ENCODE data around the gene KCNG1.

The KCNG1 gene

DNA sequence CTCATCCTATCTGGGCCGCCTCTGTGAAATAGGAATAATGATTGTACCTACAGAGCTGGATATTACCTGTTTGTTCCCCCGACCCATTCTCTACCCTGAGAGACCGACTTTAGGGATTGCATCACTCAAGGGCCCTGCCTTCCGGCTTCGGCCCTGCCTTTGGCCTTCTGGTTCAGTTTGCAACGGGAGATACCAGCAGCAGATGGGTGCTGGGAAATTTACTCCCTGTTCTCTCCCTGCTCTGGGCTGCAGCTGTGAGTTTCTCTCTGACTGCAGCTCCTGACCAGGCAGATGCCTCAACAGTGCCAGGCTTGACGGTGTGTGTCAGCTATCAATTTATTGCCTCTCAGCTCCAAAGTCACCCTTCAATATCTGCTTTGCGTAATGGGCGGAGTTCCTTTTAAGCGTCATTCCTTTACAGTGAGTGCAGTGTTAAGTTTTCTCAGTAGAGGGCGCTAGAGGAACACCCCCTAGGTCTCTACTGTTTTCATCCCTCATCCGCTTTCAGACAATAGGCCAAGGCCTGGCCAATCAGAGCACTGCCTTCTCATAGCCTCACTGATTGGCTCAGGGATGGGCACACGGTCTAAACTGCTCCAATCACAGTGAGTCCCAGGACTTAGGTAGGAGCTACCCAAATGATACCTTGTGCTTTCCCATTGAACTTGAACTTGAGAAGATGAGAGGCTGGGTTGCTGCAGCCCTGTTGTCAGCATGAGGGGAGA is 30.0 kb downstream of the KCNG1 start:
- no peaks in the 10 kb centered on the region for H3K9me3 ChIP-seq (ENCODE audit: low read length)
- no peak overlapping the region for H2AFZ ChIP-seq (ENCODE audit: low read length)
- no peaks in the 10 kb centered on the region for H3K4me1 ChIP-seq (ENCODE audit: insufficient read depth, low read length, severe bottlenecking)
- no peak for TF ChIP-seq EZH2 (IDR thresholded peaks at IDR 0.05; ENCODE audit: borderline replicate concordance, low read length)
- TF ChIP-seq, protein P1, sequence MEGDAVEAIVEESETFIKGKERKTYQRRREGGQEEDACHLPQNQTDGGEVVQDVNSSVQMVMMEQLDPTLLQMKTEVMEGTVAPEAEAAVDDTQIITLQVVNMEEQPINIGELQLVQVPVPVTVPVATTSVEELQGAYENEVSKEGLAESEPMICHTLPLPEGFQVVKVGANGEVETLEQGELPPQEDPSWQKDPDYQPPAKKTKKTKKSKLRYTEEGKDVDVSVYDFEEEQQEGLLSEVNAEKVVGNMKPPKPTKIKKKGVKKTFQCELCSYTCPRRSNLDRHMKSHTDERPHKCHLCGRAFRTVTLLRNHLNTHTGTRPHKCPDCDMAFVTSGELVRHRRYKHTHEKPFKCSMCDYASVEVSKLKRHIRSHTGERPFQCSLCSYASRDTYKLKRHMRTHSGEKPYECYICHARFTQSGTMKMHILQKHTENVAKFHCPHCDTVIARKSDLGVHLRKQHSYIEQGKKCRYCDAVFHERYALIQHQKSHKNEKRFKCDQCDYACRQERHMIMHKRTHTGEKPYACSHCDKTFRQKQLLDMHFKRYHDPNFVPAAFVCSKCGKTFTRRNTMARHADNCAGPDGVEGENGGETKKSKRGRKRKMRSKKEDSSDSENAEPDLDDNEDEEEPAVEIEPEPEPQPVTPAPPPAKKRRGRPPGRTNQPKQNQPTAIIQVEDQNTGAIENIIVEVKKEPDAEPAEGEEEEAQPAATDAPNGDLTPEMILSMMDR (IDR thresholded peaks at IDR 0.05; ENCODE audit: low read length) = peak; percentile 67
- peaks cover 3% of the 10 kb centered on the region; the same call in 1 of the 2 replicates for H3K27me3 ChIP-seq (ENCODE audit: insufficient read depth, low read length)
- H3K27ac ChIP-seq (ENCODE audit: low read depth, low read length, poor library complexity, severe bottlenecking) = no peak overlapping the region
- H4K20me1 ChIP-seq (ENCODE audit: insufficient read depth, low read length) = no peaks in the 10 kb centered on the region
- no peak overlapping the region for H3K9ac ChIP-seq (ENCODE audit: low read length)
- no peak overlapping the region for H3K4me2 ChIP-seq (ENCODE audit: low read length)
- H3F3A ChIP-seq (ENCODE audit: insufficient read depth, low read length) = no peaks in the 10 kb centered on the region
- no peak overlapping the region for H3K4me3 ChIP-seq (ENCODE audit: low read depth, low read length, poor library complexity, severe bottlenecking)
- no peaks in the 10 kb centered on the region for H3K9me2 ChIP-seq (ENCODE audit: low read depth, low read length)
- no peaks in the 10 kb centered on the region for H3K79me2 ChIP-seq (ENCODE audit: insufficient read depth, low read length)
- H3K36me3 ChIP-seq (ENCODE audit: insufficient read depth, low read length) = no peaks in the 10 kb centered on the region

DNA sequence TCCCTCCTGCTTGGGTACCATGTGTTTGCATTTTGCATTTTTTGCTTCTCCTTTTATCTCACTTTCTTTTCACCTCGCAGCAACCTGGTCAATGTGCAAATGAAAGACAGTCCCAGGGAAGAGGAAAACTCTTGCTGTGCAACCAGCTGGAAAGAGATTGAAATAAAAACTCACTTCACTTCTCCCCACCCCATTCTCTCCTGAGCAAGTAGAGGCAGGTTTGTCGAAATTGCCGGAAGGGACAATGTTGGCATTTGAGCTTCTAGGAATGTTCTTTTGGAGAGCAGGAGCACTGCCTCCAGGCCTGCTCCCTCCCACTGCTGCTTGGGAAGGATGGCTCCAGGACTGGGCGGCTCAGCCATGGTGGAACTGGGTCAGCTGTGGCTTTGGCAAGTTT is 30.6 kb downstream of the KCNG1 start:
- Histone ChIP-seq H3K9me3 (ENCODE audit: low read length) (no peaks in the 10 kb centered on the region), H3K9me2 (ENCODE audit: low read depth, low read length) (no peaks in the 10 kb centered on the region), H3K4me3 (ENCODE audit: low read depth, low read length, poor library complexity, severe bottlenecking) (no peak overlapping the region), H3K27me3 (ENCODE audit: insufficient read depth, low read length) (peaks cover 3% of the 10 kb centered on the region; the same call in 1 of the 2 replicates), H3K4me1 (ENCODE audit: insufficient read depth, low read length, severe bottlenecking) (no peaks in the 10 kb centered on the region), H3K36me3 (ENCODE audit: insufficient read depth, low read length) (no peaks in the 10 kb centered on the region), H2AFZ (ENCODE audit: low read length) (no peak overlapping the region), H3K4me2 (ENCODE audit: low read length) (no peak overlapping the region), H3F3A (ENCODE audit: insufficient read depth, low read length) (no peaks in the 10 kb centered on the region), H3K27ac (ENCODE audit: low read depth, low read length, poor library complexity, severe bottlenecking) (no peak overlapping the region), H4K20me1 (ENCODE audit: insufficient read depth, low read length) (no peaks in the 10 kb centered on the region), H3K79me2 (ENCODE audit: insufficient read depth, low read length) (no peaks in the 10 kb centered on the region), H3K9ac (ENCODE audit: low read length) (no peak overlapping the region)
- TF ChIP-seq, protein P1 (IDR thresholded peaks at IDR 0.05; ENCODE audit: low read length) = no peak
- TF ChIP-seq EZH2 (IDR thresholded peaks at IDR 0.05; ENCODE audit: borderline replicate concordance, low read length) = no peak

DNA sequence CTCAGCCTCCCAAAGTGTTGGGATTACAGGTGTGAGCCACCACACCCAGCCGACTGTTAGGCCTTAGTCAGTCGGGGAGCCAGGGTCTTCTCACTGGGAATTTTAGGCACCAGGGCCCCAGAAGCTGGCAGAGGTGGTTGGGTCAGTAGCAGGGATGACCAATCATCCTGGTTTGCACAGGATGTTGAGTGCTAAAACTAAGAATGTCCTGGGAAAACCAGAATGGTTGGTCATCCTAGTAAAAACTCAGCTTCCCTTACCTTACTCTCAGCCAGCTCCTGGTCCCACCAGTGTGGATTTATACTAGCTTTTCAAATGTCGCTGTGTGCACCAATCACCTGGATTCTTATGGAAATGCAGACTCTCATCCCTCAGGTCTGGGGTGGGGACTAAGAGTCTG is 31.8 kb downstream of the KCNG1 start:
- Histone ChIP-seq H3F3A (ENCODE audit: insufficient read depth, low read length) (no peaks in the 10 kb centered on the region), H3K9me3 (ENCODE audit: low read length) (no peaks in the 10 kb centered on the region), H3K27ac (ENCODE audit: low read depth, low read length, poor library complexity, severe bottlenecking) (no peak overlapping the region), H3K4me2 (ENCODE audit: low read length) (no peak overlapping the region), H3K27me3 (ENCODE audit: insufficient read depth, low read length) (peaks cover 3% of the 10 kb centered on the region; the same call in 1 of the 2 replicates), H3K9me2 (ENCODE audit: low read depth, low read length) (no peaks in the 10 kb centered on the region), H3K9ac (ENCODE audit: low read length) (no peak overlapping the region), H4K20me1 (ENCODE audit: insufficient read depth, low read length) (no peaks in the 10 kb centered on the region), H2AFZ (ENCODE audit: low read length) (no peak overlapping the region), H3K4me3 (ENCODE audit: low read depth, low read length, poor library complexity, severe bottlenecking) (no peak overlapping the region), H3K36me3 (ENCODE audit: insufficient read depth, low read length) (no peaks in the 10 kb centered on the region), H3K4me1 (ENCODE audit: insufficient read depth, low read length, severe bottlenecking) (no peaks in the 10 kb centered on the region), H3K79me2 (ENCODE audit: insufficient read depth, low read length) (no peaks in the 10 kb centered on the region)
- TF ChIP-seq EZH2 (IDR thresholded peaks at IDR 0.05; ENCODE audit: borderline replicate concordance, low read length) = no peak
- TF ChIP-seq, protein P1 (IDR thresholded peaks at IDR 0.05; ENCODE audit: low read length) = no peak
